Fibroblast of pulmonary artery (primary cell): ENCODE results near the gene ARID1B.

Experiments used
- DNase-seq: peaks from one replicate; pipeline ENCODE4 v3.0.0-alpha.2; 2010; ENCODE audit warnings: low read depth
- H3K4me3 ChIP-seq: replicated peaks from 2 replicates; pipeline ENCODE4 v1.5.1; 2011; ENCODE audit warnings: low read depth, mild to moderate bottlenecking, control low read depth, low read length, moderate library complexity
- TF ChIP-seq, protein P1 (sequence below): IDR thresholded peaks from 2 replicates; pipeline ENCODE4 v1.5.1; 2011; ENCODE audit warnings: mild to moderate bottlenecking, control low read depth, low read length, inconsistent platforms; ENCODE audit errors: missing control alignments

Gene ARID1B

DNA sequence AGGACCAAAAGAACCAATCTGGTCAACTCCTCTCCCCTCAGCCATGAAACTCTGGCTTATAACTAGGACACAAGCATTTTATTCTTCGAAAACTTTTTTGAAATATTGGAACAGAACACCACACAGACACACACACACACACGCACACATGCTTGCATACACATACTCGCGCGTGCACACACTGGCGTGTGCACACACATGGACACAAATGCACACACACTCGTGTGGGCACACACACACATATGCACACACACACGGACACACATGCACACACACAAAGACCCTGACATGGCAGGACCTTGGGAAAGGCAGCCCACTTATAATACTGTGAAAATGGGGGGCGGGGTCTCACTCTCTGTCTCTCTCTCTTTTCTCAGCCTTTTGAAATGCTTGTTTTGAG is 482.3 kb downstream of the ARID1B start:
- no peak for DNase-seq
- H3K4me3 ChIP-seq, result no peak overlapping the region
- TF ChIP-seq, protein P1, sequence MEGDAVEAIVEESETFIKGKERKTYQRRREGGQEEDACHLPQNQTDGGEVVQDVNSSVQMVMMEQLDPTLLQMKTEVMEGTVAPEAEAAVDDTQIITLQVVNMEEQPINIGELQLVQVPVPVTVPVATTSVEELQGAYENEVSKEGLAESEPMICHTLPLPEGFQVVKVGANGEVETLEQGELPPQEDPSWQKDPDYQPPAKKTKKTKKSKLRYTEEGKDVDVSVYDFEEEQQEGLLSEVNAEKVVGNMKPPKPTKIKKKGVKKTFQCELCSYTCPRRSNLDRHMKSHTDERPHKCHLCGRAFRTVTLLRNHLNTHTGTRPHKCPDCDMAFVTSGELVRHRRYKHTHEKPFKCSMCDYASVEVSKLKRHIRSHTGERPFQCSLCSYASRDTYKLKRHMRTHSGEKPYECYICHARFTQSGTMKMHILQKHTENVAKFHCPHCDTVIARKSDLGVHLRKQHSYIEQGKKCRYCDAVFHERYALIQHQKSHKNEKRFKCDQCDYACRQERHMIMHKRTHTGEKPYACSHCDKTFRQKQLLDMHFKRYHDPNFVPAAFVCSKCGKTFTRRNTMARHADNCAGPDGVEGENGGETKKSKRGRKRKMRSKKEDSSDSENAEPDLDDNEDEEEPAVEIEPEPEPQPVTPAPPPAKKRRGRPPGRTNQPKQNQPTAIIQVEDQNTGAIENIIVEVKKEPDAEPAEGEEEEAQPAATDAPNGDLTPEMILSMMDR, result no peak
